NCI-H2107 (cell line): ENCODE results near the gene DTX1.
"Not testable (repeated sequence)": the region's sequence is repeated elsewhere in the genome, so short reads cannot be mapped to it uniquely, and the experiment has no call there.

Experiments
- DNase-seq: peaks from one replicate; lab custom pipeline; 2025; lab: John Stamatoyannopoulos, UW

Gene DTX1

DNA sequence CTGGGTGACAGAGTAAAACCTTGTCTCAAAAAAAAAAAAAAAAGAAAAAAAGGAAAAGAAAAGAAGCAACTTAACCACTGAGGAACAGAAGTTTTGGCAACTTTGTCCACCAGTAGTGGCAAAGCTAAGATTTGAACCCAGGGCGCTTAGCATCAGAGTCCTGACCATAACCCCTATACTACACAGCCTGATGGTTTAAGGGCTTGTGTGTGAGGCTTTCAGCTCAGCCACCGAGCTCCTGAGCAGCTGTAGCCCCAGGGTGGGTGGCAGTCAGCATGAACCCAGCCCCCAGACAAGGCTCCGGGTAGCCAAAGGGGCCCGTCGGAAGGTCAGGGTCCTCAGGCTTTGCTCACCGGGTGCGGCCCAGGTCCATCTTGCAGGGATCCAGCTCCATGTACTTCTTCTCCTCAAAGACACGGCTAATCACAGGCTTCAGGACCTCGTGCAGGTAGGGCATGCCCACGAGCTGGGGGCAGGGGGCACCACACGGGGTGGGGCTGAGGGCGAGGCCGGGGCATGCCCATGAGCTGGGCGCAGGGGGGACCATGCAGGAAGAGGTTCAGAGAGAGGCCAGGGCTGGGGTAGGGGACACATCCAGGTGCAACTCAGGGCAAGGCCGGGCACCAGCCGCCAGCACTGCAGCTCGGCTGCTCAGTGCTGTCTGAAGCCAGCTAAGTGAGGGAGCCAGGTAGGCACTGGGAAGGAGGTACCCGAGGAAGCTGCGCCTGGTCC lies 58.1 kb downstream of the DTX1 start:
- DNase-seq, result no peak

DNA sequence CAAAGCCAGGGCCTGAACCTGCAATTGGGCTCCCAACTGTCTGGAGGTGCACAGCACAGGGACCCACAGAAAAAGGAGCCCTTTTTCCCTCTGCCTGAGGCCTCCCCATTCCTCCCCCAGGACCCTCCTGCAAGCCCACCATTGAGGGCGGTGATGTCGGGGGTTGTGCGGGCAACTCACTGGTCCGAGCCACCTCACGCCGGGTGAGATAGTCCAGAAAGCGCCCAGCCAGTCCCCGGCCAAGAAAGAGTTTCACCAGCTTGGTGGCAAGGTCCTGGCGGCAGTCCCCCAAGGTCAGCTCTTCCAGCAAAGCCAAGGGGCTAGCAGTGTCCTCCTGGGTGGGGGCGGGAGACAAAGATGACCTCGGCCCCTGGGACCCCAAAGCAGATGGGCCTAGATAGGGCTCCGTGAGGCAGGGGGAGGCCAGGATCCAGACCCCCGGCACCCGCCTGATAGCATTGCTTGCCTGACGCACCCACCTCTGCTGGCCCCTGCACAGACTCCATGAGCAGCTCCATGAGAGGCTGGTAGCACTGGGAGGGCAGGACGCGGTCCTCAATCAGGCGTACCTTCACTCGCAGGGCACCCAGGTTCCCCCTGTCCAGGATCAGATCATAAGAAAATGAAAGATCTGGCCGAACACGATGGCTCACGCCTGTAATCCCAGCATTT lies 59.1 kb downstream of the DTX1 start:
- DNase-seq, result no peak

DNA sequence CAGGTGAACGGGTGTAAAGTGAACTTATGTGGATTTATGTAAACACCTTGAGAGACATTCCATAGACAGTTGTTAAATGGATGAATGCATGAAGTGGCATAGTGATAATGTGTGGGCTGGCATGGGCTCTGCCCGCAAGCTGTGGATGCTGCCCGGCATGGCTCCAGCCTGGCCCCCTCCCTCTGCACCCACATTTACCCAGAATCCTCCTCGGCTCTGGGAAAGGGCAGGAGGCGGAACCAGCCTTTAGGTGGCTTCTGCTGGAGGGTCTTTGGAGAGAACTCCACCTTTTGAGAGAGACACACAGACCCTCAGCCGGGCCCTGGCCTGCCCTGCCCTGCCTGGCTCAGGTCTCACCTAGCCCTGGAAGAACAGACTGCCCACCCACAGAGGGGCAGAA lies 60.3 kb downstream of the DTX1 start:
- DNase-seq, result peak; percentile 35

DNA sequence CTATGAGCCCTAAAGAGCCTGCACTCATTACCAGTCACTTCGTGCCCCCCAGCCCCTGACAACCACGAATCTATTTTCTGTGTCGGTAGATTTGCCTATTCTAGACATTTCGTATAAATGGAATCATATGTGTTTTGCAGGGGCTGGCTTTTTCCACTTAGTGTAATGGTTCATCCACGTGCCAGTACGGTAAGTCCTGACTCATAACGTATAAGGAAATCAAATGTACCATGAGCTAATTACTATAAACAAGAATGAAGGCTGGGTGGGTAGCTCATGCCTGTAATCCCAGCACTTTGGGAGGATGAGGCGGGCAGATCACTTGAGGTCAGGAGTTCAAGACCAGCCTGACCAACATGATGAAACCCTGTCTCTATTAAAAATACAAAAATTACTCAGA lies 61.2 kb downstream of the DTX1 start:
- DNase-seq, result not testable (repeated sequence)

DNA sequence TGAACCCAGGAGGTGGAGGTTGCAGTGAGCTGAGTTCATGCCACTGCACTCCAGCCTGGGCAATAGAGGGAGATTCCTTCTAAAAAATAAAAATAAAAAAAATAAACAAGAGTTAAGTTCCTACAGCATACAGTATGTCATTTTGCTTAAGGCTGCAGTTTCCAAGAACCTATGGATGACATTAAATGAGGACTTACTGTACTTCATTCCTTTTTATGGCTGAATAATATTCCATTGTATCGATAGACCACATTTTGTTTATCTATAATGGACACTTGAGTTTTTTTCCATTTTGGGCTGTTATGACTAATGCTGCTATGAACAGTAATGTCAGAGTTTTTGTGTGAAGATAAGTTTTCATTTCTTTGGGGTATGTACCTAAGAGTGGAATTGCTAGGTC lies 61.6 kb downstream of the DTX1 start:
- no peak for DNase-seq

DNA sequence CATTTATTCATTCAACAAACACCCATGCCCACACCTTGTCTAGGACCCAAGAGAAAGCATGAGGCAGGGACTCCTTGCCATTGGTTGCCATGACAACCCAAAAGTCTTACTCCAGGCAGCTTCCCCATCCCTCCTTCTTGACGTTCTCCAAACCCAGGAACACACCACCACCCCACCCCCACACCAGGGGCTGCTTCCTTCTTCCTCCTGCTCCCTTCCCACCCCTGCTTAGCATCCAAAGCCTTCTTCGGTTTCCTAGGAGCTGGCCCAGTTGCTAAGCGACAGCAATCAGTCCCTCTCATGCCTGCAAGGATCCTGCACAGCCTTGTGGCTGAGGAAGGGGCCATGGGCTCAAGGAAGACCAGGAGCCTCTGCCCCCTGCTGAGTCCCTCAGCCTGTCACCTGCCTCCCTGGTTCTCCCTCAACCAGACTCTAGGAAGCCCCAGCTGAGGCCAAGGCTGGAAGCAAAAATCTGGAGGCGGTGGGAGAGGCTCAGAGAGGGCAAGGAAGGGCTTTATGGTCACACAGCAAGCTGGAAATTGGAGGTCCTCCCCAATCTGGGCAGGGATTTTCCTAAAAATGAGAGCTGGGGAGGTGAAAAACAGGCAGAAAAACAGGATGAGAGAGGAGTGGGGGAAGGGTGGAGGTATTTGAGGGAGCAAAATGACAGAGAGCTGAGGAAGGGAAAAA lies 63.6 kb downstream of the DTX1 start:
- no peak for DNase-seq

DNA sequence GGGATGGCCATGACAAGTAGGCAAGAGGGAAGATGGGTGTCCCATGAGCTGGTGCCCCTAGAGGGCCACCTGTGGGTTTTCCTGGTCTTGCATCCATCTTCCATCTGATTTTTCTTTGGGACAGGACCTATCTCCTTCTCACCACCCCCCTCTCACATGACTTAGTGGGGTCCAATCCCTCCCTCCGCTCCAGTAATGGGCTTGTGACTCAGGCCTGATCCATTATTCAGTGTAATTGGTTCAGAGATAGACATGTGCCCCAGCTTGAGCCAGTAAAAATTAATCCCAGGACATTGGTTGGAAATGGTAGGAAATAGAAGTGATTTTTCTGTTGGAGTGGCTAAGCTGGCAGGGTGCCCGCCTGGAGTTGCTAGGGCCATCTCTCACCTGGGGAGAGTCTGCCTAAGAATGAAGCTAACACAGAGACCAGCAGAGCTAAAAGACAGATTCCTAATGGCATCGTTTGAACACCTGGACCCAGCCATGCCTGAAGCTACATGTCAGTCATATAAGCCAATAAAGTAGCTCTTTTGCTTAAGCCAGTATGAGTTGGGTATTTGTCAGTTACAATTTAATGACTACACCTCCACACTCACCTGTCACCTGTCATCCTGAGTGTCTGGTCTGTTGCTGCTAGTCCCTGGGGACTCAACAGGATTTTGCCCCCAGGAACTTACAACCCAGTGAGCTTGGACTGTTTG lies 64.3 kb downstream of the DTX1 start:
- DNase-seq, result no peak

DNA sequence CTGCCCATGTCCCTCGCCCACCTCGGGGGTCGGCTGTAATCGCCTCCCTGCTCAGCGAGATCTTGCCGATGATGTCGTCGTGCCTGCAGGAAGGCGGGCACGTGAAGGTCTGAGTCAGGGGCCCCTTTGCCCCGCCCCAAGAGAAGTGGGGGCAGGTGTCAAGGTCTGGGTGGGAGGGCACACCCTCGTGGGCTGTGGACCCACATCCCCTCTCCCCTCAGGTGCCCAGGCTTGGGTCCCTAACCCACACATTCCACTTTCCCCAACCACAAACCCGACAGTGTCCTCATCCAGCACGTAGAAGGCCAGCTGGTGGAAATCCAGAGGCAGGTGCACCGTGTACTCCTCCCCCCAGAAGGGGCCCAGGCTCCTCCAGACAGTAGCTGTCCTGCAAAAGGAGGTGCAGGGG lies 71.3 kb downstream of the DTX1 start:
- no peak for DNase-seq

DNA sequence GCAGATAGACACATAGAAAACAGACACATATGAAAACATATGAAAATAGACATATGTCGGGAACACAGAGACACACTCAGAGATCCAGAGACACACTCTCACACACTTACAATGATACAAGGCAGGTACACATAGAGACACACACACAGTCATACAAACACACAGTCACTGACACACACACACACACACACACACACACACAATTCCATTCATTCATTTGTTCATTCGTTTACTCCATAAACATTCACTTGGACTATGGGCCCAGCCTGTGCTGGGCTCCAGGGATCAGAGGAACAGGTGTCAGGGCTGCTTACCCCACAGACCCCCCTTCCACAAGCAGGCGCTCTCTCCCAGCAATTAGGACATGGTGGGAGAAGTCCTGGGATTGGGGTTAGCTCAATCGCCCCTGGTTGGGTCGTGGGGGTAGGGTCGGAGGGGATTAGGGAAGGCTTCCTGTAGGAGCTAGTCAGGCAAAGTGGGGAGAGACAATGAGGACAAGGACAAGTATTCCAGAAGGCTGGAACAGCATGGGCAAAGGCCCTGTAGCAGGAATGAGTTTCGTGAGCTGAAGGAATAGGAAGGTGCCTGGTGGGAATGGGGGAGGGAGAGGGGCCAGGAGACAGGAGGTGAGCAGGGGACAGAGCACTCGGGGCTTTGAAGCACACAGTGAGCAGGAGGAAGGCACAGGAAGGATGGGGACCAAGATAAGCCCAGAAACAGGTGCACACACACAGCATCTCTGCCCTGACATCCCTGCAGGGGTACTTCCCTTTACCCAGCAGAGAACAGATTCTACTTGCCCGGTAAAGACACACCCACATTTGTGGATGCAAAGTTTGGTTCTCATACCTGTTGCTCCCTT lies 72.5 kb downstream of the DTX1 start:
- no peak for DNase-seq

DNA sequence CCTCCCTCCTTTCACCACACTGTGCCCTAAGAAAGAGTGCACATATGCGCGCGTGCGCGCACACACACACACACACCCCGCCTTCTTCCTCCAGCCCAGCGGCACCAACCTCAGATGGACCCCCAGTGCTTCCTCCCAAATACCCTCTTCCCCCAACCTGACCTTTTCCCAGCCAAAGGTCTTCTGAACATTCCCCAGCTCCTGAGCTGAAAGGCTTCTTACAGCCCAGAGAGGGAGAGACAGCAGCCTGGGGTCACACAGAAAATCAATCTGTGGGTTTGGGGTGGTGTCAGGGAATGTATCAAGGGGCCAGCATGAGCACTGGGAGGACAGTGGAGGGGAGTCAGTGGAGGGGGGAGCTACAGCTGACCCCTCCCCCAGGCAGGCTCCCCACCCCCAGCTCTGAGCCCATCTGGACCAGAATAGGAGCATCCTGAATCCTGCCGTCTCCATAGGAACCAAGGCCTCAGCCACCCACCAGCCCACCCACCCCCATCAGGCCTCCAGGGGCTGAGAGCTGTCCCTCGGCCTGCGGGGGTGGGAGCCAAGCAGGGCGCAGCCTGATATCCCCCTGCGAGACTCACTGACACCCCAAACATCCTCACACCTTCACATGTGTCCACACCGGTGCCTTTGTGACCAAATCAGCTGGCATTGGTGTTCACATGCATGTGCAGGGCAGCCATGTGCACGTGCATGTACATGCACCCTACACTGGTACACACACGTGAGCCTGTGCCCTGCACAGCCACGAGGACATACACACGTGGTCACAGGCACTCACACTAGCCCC lies 73.3 kb downstream of the DTX1 start:
- no peak for DNase-seq

DNA sequence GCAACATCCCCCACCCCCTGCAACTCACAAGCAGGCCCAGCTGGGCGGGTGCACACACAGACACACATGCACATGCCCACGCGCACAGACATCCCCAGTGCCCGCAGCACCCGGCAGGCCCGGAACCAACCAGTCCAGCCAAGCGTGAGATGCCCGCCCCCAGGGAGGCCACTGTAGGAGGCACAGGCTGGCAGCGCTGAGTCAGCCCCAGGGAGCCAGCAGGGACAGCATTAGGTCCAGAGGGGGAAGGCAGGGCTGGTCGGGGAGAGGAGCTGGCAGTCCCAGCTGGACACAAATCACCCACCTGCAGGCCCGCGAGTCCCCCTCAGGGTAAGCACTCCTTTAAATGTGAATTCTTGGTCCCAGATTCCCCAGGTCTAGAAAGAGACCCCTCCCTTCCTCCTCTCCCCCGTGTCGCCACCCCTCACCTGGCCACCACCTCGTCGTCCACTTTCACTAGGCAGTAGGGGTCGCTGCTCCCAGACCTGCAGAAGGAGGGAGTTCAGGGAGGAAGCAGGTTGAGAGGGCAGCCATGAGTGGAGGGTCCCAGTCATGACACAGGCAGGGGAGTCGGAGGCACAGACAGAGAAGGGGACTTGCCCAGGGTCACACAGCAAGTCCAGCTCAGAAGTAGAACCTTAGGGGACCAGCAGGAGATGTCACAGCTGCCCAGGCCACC lies 74.1 kb downstream of the DTX1 start:
- DNase-seq, result peak; percentile 36

DNA sequence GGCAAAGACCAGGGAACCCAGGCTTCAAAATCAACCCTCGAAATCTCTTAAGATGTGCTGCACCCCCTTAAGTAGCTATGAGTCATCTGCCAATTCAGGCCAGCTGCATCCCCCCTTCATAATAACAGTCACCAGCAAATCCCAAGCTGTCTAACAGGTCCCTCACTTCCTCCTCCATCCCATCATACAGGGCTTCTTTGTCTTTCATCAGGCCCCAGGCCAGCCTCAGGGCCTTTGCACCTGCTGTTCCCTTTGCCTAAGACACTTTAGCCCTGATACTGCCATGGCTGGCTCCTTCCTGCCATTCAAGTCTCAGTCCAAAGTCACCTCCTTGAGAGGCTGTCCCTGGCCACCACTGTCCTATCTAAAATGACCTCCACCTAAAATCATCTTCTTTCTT lies 75.0 kb downstream of the DTX1 start:
- no peak for DNase-seq

DNA sequence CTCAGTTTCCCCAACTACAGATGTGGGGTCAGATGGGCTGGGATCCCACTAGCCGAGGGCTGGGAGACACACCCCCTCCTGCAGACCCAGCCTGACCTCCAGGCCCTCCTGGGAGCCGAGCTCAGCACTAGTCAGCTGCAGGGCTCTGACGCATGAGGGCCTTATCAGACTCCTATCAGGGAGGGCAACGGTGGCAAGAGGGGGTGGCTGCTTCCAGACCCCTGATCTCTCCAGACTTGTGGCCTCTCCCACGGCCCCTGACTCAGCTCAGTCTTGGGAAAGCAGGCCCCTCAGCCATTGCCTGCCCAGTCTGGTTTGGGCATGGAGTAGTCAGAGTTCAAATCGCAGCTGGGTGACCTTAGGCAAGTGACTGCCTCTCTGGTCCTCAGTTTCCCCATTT lies 76.5 kb downstream of the DTX1 start:
- DNase-seq, result no peak

DNA sequence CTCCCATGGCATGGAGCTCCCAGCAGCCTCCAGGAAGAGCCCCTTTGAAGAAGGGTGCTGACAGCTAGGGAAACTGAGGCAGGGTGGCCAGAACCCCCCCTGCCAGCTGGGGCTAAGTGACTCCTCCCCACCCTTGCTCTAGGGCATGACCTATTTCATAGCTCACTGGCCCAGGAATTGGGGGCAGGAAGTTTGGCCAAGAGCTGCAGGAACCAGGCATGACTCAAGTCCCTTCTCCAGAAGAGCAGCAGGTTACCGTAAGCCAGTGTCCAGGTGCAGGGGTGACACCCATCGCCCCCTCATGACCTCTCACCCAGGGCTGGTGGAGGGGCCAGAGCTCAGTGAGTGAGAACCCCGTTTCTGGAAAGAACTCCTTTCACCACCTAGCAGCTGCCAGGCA lies 77.1 kb downstream of the DTX1 start:
- no peak for DNase-seq

DNA sequence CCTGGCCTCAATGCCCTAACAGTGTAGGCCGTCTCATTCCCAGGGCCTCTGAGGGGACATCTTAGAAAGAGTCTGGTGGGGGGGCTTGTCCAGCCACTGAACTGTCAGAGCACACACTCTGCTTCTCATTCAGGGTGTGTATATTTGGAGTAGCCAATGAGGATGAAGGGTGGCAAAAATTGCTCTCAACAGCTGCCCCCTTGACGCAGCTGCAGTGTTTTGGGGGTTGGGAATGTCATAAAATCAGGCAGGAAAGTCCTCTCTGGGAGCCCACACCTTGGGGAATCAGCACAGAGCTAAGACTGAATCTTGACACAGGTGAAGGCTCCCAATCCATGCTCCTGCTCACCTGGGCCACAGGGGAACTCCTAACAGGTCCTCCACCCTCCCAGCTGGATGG lies 77.5 kb downstream of the DTX1 start:
- no peak for DNase-seq

DNA sequence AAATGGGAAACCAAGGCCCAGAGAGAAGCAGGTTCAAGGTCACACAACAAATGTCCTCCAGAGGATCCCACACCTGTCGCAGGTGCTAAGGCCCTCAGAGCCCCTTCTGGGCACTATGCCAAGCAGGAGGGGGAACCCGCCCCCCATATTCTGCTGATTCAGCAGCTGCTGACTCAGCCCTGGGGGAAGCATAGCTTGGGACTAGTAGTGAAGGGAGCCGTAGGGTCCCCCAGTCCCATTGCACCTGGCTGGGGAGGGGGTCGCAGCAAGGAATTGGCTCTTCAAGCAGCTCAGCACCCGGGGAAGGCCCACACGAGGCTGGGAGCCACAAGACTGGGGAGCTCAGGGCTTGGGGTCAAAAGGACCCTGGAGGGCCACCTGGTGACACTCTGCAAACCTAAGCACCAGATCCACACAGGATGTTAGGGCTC lies 78.0 kb downstream of the DTX1 start:
- no peak for DNase-seq

DNA sequence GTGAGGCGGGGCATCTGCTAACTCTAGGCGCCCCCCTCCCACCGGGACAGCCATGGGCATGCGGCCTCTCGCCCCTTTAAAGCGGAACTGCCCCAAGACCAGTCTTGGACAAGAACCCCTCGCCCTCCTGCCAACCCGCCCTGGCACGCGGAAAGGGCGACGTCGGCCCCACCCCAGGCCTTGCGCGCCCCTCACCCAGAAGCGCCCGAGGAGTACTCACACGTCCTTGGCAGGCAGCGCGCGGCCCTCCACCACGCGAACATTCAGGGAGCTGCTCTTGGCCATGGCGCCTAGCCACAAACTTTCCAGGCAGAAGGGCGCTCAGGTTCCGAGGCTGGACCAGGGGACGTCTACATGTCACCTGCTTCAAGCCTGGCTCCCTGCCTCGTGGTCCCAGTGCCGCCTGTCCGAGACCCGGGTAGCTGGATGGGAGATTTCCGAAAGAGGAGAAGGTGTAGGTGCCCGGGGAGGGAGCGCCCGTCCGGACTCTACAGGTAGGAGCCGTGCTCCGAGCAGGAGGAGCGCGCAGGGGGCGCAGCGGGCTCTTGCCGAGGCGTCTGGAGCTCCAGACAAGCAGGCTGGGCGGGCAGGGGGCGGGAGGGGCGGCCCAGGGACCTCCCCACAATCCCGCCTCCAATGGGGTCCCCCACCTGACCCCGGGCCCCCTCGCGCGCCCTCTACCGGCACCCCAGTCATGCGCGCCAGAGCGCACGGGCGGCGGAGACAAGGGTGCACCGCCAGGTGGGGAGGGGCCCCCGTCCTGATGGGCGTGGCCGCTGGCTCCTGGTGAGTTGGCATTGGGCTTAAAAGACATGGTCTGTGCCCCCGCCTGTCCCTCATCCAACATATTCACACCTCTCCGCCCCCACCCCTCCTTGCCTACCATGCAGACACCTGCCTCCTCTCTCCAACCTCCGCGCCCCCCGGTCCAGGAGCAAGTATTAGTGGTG lies 78.9 kb downstream of the DTX1 start, which contains the start of gene RASAL1:
Gene RASAL1, minus strand, starts transcription at position 584 of the 950 bp plus-strand sequence. Its CDS starts 299 bp downstream, at position 285.
- DNase-seq, result peak; percentile 69

DNA sequence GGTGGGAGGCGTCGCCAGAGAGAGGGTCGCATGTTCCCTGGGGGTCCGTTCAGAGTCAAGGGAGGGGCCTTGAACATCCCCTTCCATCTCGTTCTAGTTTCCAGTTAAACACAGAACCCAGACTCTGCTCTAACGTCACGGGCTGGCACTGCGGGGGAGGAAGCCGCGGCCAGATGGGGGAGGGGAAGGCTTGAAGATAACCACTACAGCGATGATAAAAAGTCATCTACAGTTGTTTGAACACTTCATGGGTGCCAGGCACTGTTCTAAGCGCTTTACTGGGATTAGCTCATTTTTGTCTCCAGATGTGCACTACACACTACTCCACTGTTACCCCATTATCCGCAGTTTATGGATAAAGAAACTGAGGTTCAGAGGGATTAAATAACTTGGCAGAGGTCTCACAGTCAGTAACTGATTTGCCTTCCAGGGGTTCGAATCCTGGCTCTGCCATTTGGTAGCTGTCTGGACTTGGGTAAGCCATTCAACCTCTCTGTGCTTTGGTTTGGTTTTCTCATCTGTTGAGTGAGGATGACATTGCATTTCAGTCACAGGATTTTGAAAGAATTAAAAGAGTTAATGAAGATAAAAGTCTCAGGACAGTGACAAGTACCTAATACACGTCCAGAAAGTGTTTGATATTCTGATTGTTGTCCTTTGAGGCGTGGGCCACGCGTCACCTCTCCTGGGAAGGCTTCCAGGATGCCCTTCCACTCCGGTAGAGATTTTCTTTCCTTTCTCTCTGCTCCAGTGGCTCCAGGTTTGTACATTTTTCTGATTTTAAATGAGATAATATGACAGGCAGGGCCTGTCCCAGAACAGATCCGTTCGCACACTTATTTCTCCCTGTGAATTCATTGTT lies 79.8 kb downstream of the DTX1 start:
- no peak for DNase-seq
